KMS-11 (cell line): ENCODE data around the gene GRIK3.

ENCODE experiments used
- H2AFZ ChIP-seq: fragments of 200-600 bp; sonication (generic); 2 replicates; pipeline ENCODE4 v1.6.1; 2016; ENCODE audit warnings: antibody characterized with exemption, mixed run types, low read depth
- H3K27ac ChIP-seq: fragments of 200-600 bp; sonication (generic); 2 replicates; pipeline ENCODE4 v1.6.1; 2016; ENCODE audit warnings: mild to moderate bottlenecking, mixed run types
- H3K27me3 ChIP-seq: fragments of 200-600 bp; sonication (generic); 2 replicates; pipeline ENCODE4 v1.6.1; 2017; ENCODE audit warnings: mild to moderate bottlenecking, low read depth, mixed run types, moderate library complexity; ENCODE audit not compliant: insufficient read depth
- H3K36me3 ChIP-seq: fragments of 200-600 bp; sonication (generic); 2 replicates; pipeline ENCODE4 v1.6.1; 2017; ENCODE audit warnings: mild to moderate bottlenecking, mixed run types; ENCODE audit not compliant: insufficient read depth
- H3K4me1 ChIP-seq: fragments of 200-600 bp; sonication (generic); 2 replicates; pipeline ENCODE4 v1.6.1; 2016; ENCODE audit warnings: mild to moderate bottlenecking, low read depth, mixed run types; ENCODE audit not compliant: poor library complexity, severe bottlenecking
- H3K4me2 ChIP-seq: fragments of 200-600 bp; sonication (generic); 2 replicates; pipeline ENCODE4 v1.7.0; 2016; ENCODE audit warnings: mild to moderate bottlenecking, mixed run types
- H3K4me3 ChIP-seq: fragments of 200-600 bp; sonication (generic); IDR thresholded peaks from 2 replicates; pipeline ENCODE4 v1.6.1; 2017; ENCODE audit warnings: low read depth, low read length, mixed read lengths; ENCODE audit not compliant: insufficient read depth
- H3K79me2 ChIP-seq: fragments of 200-600 bp; sonication (generic); 2 replicates; pipeline ENCODE4 v1.6.1; 2016; ENCODE audit warnings: low read depth, mixed run types; ENCODE audit not compliant: insufficient read depth
- H3K9ac ChIP-seq: fragments of 200-600 bp; sonication (generic); 2 replicates; pipeline ENCODE4 v1.6.1; 2016; ENCODE audit warnings: mild to moderate bottlenecking, mixed run types
- H4K20me1 ChIP-seq: fragments of 200-600 bp; sonication (generic); 2 replicates; pipeline ENCODE4 v1.6.1; 2016; ENCODE audit warnings: mild to moderate bottlenecking, mixed run types; ENCODE audit not compliant: insufficient read depth
- TF ChIP-seq, protein P1 (sequence below): fragments of 200-600 bp; sonication (generic); conservative IDR thresholded peaks from 2 replicates; pipeline ENCODE4 v1.6.1; 2017; ENCODE audit warnings: low read depth, mild to moderate bottlenecking, antibody characterized with exemption, low read length, moderate library complexity, mixed read lengths

The GRIK3 gene

DNA sequence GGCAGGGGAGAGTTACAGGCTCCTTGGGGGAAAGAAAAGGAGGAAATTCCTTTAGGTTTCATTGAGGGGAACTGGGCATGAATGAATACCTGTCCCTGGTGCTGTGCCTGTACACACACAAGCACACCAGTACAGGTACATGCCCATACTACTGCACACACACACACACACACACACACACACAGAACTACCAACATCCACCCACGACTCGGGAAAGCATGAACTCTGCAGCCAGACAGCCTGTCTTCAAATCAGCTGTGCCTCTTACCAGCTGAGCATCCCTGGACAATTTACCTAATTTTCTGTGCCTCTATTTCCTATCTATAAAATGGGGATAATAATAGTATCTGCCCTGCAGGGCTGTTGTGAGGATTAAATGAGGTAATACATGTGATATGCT is 7.2 kb upstream of the GRIK3 start:
- H4K20me1 ChIP-seq = no peaks in the 10 kb centered on the region
- peaks cover 27% of the 10 kb centered on the region; the same call in 1 of the 2 replicates for H3K27me3 ChIP-seq
- no peak overlapping the region for H3K27ac ChIP-seq
- TF ChIP-seq, protein P1, sequence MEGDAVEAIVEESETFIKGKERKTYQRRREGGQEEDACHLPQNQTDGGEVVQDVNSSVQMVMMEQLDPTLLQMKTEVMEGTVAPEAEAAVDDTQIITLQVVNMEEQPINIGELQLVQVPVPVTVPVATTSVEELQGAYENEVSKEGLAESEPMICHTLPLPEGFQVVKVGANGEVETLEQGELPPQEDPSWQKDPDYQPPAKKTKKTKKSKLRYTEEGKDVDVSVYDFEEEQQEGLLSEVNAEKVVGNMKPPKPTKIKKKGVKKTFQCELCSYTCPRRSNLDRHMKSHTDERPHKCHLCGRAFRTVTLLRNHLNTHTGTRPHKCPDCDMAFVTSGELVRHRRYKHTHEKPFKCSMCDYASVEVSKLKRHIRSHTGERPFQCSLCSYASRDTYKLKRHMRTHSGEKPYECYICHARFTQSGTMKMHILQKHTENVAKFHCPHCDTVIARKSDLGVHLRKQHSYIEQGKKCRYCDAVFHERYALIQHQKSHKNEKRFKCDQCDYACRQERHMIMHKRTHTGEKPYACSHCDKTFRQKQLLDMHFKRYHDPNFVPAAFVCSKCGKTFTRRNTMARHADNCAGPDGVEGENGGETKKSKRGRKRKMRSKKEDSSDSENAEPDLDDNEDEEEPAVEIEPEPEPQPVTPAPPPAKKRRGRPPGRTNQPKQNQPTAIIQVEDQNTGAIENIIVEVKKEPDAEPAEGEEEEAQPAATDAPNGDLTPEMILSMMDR = no peak
- no peak overlapping the region for H3K4me2 ChIP-seq
- no peak overlapping the region for H2AFZ ChIP-seq
- no peaks in the 10 kb centered on the region for H3K79me2 ChIP-seq
- H3K4me1 ChIP-seq = no peaks in the 10 kb centered on the region
- H3K36me3 ChIP-seq = no peaks in the 10 kb centered on the region
- no peak overlapping the region for H3K4me3 ChIP-seq
- no peak overlapping the region for H3K9ac ChIP-seq

DNA sequence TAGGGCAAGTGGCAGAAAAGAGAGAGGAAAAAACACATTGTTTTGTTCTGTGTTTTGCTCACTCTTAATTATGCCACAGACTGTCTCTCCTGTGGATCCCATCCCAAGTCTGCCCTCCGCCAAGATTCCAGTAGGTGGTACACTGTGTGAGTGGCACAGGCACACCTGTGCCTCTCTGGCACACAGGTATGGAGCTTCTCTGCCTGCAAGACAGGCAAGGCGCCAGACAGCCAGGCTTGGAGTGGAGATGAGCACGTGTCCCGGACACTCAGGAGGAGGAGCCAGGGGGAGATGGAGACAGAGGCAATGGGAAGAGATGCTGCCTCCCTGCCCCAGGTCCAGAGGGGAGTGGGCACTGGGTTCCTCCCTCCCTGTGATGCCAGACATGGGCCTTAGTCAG is 6.5 kb upstream of the GRIK3 start:
- H3K27me3 ChIP-seq = peaks cover 27% of the 10 kb centered on the region; the same call in 1 of the 2 replicates
- no peaks in the 10 kb centered on the region for H4K20me1 ChIP-seq
- H3K4me1 ChIP-seq = no peaks in the 10 kb centered on the region
- no peak overlapping the region for H3K9ac ChIP-seq
- TF ChIP-seq, protein P1 = no peak
- no peak overlapping the region for H3K4me2 ChIP-seq
- no peaks in the 10 kb centered on the region for H3K79me2 ChIP-seq
- no peak overlapping the region for H2AFZ ChIP-seq
- no peak overlapping the region for H3K4me3 ChIP-seq
- H3K36me3 ChIP-seq = no peaks in the 10 kb centered on the region
- no peak overlapping the region for H3K27ac ChIP-seq

- no peak overlapping the region for H3K4me2 ChIP-seq
- H3K79me2 ChIP-seq = no peaks in the 10 kb centered on the region
- H3K4me3 ChIP-seq = no peak overlapping the region
- TF ChIP-seq, protein P1 = no peak
- peaks cover 27% of the 10 kb centered on the region; the same call in 1 of the 2 replicates for H3K27me3 ChIP-seq
- no peaks in the 10 kb centered on the region for H3K4me1 ChIP-seq
- H3K36me3 ChIP-seq = no peaks in the 10 kb centered on the region
- no peak overlapping the region for H2AFZ ChIP-seq
- no peaks in the 10 kb centered on the region for H4K20me1 ChIP-seq
- H3K9ac ChIP-seq = no peak overlapping the region
- H3K27ac ChIP-seq = no peak overlapping the region
Measured at GRCh38 chr1:37040261-37040660, 5.9 kb upstream of the GRIK3 start.

GRCh38 chr1:37038227-37039093 is 4.1 kb upstream of the GRIK3 start:
- Histone ChIP-seq H3K9ac (no peak overlapping the region), H3K27me3 (peaks cover 20% of the 10 kb centered on the region; the same call in 1 of the 2 replicates), H3K36me3 (no peaks in the 10 kb centered on the region), H3K4me3 (no peak overlapping the region), H3K4me2 (no peak overlapping the region), H4K20me1 (no peaks in the 10 kb centered on the region), H3K4me1 (no peaks in the 10 kb centered on the region), H3K27ac (no peak overlapping the region), H2AFZ (no peak overlapping the region), H3K79me2 (no peaks in the 10 kb centered on the region)
- TF ChIP-seq, protein P1 = no peak
